Kidney (tissue), 14 donors: ENCODE measurements around the gene LTO1. TPM values are rescaled to one million over a fixed set of nuclear protein-coding genes. Genes with fewer than 3 reads are reported as not detected.

ENCODE experiments used
- DNase-seq, 5 donors: peaks; one replicate each; pipeline ENCODE4 v3.0.0-alpha.2; 2013 to 2020
- FAIRE-seq: peaks from 2 replicates; lab custom pipeline; 2012; peaks lifted over from hg19 to GRCh38; lab: Jason Lieb, UNC
- H3K27ac ChIP-seq, 2 donors: one replicate each; pipeline ENCODE4 v1.7.0; 2013; ENCODE audit warnings: low read depth in 2 of 2, low read length in 2 of 2, inconsistent platforms in 1 of 2
- H3K27me3 ChIP-seq: one replicate; pipeline ENCODE4 v1.7.1; 2013; ENCODE audit warnings: low read length, inconsistent platforms; ENCODE audit not compliant: control insufficient read depth, insufficient read depth
- H3K36me3 ChIP-seq, 3 donors: one replicate each; pipeline versions ENCODE4 v1.7.0 to v1.7.1; 2013; ENCODE audit warnings: low read length in 3 of 3, control low read depth in 1 of 3, inconsistent platforms in 1 of 3; ENCODE audit not compliant: insufficient read depth in 3 of 3, control insufficient read depth in 2 of 3
- H3K4me1 ChIP-seq, 3 donors: one replicate each; pipeline versions ENCODE4 v1.7.0 to v1.7.1; 2013; ENCODE audit warnings: low read length in 3 of 3, inconsistent platforms in 1 of 3, low read depth in 1 of 3; ENCODE audit not compliant: control insufficient read depth in 2 of 3, insufficient read depth in 2 of 3
- H3K4me3 ChIP-seq, 3 donors: one replicate each; pipeline versions ENCODE4 v1.7.0 to v1.8.1; 2013; ENCODE audit warnings: low read length in 3 of 3, control low read depth in 1 of 3, inconsistent platforms in 1 of 3
- H3K9ac ChIP-seq, 3 donors: one replicate each; pipeline versions ENCODE4 v1.7.0 to v1.7.1; 2013; ENCODE audit warnings: low read length in 3 of 3, control low read depth in 1 of 3, inconsistent platforms in 1 of 3
- H3K9me3 ChIP-seq, 3 donors: one replicate each; pipeline versions ENCODE4 v1.7.0 to v1.7.1; 2013; ENCODE audit warnings: low read length in 3 of 3, control low read depth in 1 of 3, inconsistent platforms in 1 of 3; ENCODE audit not compliant: control insufficient read depth in 2 of 3, insufficient read depth in 1 of 3
- CTCF ChIP-seq: IDR thresholded peaks from 3 replicates; pipeline ENCODE4 v1.5.1; 2012; ENCODE audit warnings: mild to moderate bottlenecking, moderate library complexity, borderline replicate concordance; ENCODE audit not compliant: insufficient read depth; ENCODE audit errors: extremely low read depth
- intact Hi-C: fragments of 100-400 bp; cut with DNase I; formaldehyde crosslinking; loops from one replicate; pipeline ENCODE4 v1.11.1; 2022
- polyA plus RNA-seq: library from polyadenylated mRNA; stranded (reverse); fragments of 350-450 nt; fragmentation: Illumina TruSeq; extraction: RNeasy Lipid Tissue Mini Kit (QIAGEN cat#74804); gene quantifications from one replicate; pipeline ENCODE4 v1.2.3, GENCODE V29; 2014; ENCODE audit warnings: low read depth, low replicate concordance; ENCODE audit not compliant: insufficient read depth
- total RNA-seq: library from RNA; stranded (reverse); fragmentation: NEBNext Ultra II Directional; extraction: Animal tissue kit (Norgen Biotek cat#: 25700); gene quantifications from one replicate; pipeline ENCODE4 v1.2.1, GENCODE V29; 2021
- donor health status: control.
- donor health status: control.
- donor health status: control.
- donor health status: control.
- donor health status: control.
- donor health status: DM: yes; HTN: yes; CAD: no.
- donor health status: Normal renal cell carcinoma (clear cell type).

LTO1 gene
- total and polyA plus RNA-seq, 2 donors from 2014 or later: 14.6 to 21.9 TPM

- no peak for FAIRE-seq
- Histone ChIP-seq H3K27ac (no peak overlapping the region), H3K27me3 (no peaks in the 10 kb centered on the region), H3K36me3 (peaks cover 0 to 36% (median 12%) of the 10 kb centered on the region in 3 donors), H3K9me3 (no peaks in the 10 kb centered on the region), H3K4me3 (no peak overlapping the region), H3K4me1 (no peaks in the 10 kb centered on the region), H3K9ac (no peak overlapping the region)
- TF ChIP-seq CTCF: no peak
- intact Hi-C loops: no loop called here
- DNase-seq: peak in 1 of 5 donors; percentile 38
Measured at GRCh38 chr11:69652999-69653398, 22.2 kb downstream of the LTO1 start.

- Histone ChIP-seq H3K9me3 (no peaks in the 10 kb centered on the region), H3K4me3 (no peak overlapping the region), H3K27ac (no peak overlapping the region), H3K27me3 (no peaks in the 10 kb centered on the region), H3K9ac (no peak overlapping the region), H3K36me3 (peaks cover 0 to 37% (median 12%) of the 10 kb centered on the region in 3 donors), H3K4me1 (no peaks in the 10 kb centered on the region)
- intact Hi-C loops: no loop called here
- FAIRE-seq: no peak
- peak in 1 of 5 donors; percentile 42 for DNase-seq
- no peak for TF ChIP-seq CTCF
Measured at GRCh38 chr11:69651834-69652620, 23.1 kb downstream of the LTO1 start.

GRCh38 chr11:69650832-69651344 is 24.3 kb downstream of the LTO1 start:
- H3K4me3 ChIP-seq: no peak overlapping the region
- intact Hi-C loops: no loop called here
- no peak for TF ChIP-seq CTCF
- DNase-seq: peak in 1 of 5 donors; percentile 66
- H3K27me3 ChIP-seq: no peaks in the 10 kb centered on the region
- FAIRE-seq: no peak
- H3K9ac ChIP-seq: no peak overlapping the region
- no peaks in the 10 kb centered on the region for H3K9me3 ChIP-seq
- no peak overlapping the region for H3K27ac ChIP-seq
- H3K36me3 ChIP-seq: peaks cover 0 to 39% (median 12%) of the 10 kb centered on the region in 3 donors
- H3K4me1 ChIP-seq: no peaks in the 10 kb centered on the region
